ENCODE results near the gene SPATA3. TPM values are rescaled to one million over a fixed set of nuclear protein-coding genes. Genes with fewer than 3 reads are reported as not detected.

Gene SPATA3
- total and polyA plus RNA-seq, 2 of the 13 experiments (the other 11 are each of a cell fraction or from before 2014, with no cell fraction given): not detected

- TF ChIP-seq ZNF800 (CRISPR knock-in tag; IDR thresholded peaks at IDR 0.05) (peak; percentile 98), TBL1XR1 (IDR thresholded peaks at IDR 0.05; ENCODE audit: borderline replicate concordance, low read length, partially characterized antibody) (peak; percentile 93), HMG20A (CRISPR knock-in tag; IDR thresholded peaks at IDR 0.05; ENCODE audit: borderline replicate concordance) (peak; percentile 98), PHF21A (CRISPR knock-in tag; IDR thresholded peaks at IDR 0.05) (peak; percentile 100), ZNF570 (CRISPR knock-in tag; IDR thresholded peaks at IDR 0.05; ENCODE audit: borderline replicate concordance) (no peak), ZXDC (CRISPR knock-in tag; IDR thresholded peaks at IDR 0.05) (peak; percentile 83; the same call in 1 of the 2 replicates), SOX13 (IDR thresholded peaks at IDR 0.05) (peak; percentile 85), SOX13 (CRISPR knock-in tag; conservative IDR thresholded peaks at IDR 0.05 in 1 of 2, IDR thresholded peaks at IDR 0.05 in 1 of 2) (peak in 1 of 2 experiments; percentile 91; a peak in 3 of 4 replicates), TOPORS (CRISPR knock-in tag; IDR thresholded peaks at IDR 0.05) (peak; percentile 96), ZNF343 (CRISPR knock-in tag; IDR thresholded peaks at IDR 0.05) (no peak; the same call in 1 of the 2 replicates), THRA (CRISPR knock-in tag; IDR thresholded peaks at IDR 0.05; ENCODE audit: borderline replicate concordance) (peak; percentile 97), ZNF562 (CRISPR knock-in tag; IDR thresholded peaks at IDR 0.05; ENCODE audit: borderline replicate concordance) (0 out of 2 replicates have a peak, but pooled peaks have one; percentile 51), SKI (IDR thresholded peaks at IDR 0.05; ENCODE audit: partially characterized antibody) (peak; percentile 96), SRF (IDR thresholded peaks at IDR 0.05; ENCODE audit: low read depth, low read length) (peak; percentile 17; the same call in 1 of the 2 replicates)
- TF ChIP-seq, protein P1, sequence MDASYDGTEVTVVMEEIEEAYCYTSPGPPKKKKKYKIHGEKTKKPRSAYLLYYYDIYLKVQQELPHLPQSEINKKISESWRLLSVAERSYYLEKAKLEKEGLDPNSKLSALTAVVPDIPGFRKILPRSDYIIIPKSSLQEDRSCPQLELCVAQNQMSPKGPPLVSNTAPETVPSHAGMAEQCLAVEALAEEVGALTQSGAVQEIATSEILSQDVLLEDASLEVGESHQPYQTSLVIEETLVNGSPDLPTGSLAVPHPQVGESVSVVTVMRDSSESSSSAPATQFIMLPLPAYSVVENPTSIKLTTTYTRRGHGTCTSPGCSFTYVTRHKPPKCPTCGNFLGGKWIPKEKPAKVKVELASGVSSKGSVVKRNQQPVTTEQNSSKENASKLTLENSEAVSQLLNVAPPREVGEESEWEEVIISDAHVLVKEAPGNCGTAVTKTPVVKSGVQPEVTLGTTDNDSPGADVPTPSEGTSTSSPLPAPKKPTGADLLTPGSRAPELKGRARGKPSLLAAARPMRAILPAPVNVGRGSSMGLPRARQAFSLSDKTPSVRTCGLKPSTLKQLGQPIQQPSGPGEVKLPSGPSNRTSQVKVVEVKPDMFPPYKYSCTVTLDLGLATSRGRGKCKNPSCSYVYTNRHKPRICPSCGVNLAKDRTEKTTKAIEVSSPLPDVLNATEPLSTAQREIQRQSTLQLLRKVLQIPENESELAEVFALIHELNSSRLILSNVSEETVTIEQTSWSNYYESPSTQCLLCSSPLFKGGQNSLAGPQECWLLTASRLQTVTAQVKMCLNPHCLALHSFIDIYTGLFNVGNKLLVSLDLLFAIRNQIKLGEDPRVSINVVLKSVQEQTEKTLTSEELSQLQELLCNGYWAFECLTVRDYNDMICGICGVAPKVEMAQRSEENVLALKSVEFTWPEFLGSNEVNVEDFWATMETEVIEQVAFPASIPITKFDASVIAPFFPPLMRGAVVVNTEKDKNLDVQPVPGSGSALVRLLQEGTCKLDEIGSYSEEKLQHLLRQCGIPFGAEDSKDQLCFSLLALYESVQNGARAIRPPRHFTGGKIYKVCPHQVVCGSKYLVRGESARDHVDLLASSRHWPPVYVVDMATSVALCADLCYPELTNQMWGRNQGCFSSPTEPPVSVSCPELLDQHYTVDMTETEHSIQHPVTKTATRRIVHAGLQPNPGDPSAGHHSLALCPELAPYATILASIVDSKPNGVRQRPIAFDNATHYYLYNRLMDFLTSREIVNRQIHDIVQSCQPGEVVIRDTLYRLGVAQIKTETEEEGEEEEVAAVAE (CRISPR knock-in tag; IDR thresholded peaks at IDR 0.05; ENCODE audit: borderline replicate concordance): peak; percentile 91
Observed at GRCh38 chr2:231050018-231050901, 54.3 kb downstream of the SPATA3 start (continued).
